GM18867 (cell line): ENCODE measurements around the gene CACNA1I.

ENCODE experiments used
- ATAC-seq: cut with Tn5 transposase; IDR thresholded peaks from one replicate; pipeline ENCODE4 v1.9.1; 2021; ENCODE audit warnings: mild to moderate bottlenecking, moderate library complexity; ENCODE audit not compliant: unreplicated experiment

The CACNA1I gene

GRCh38 chr22:39621826-39622225 lies 51.3 kb downstream of the CACNA1I start:
- no peak for ATAC-seq

GRCh38 chr22:39622881-39623367 lies 52.4 kb downstream of the CACNA1I start:
- ATAC-seq = no peak

GRCh38 chr22:39623603-39624500 lies 53.3 kb downstream of the CACNA1I start:
- ATAC-seq = no peak

- ATAC-seq = no peak
Observed at GRCh38 chr22:39624501-39624821, 53.9 kb downstream of the CACNA1I start.

- ATAC-seq = no peak
Observed at GRCh38 chr22:39625569-39626537, 55.3 kb downstream of the CACNA1I start.

- ATAC-seq = no peak
Observed at GRCh38 chr22:39627208-39627607, 56.7 kb downstream of the CACNA1I start.

GRCh38 chr22:39627865-39628562 lies 57.5 kb downstream of the CACNA1I start:
- ATAC-seq = no peak

GRCh38 chr22:39628563-39629080 lies 58.1 kb downstream of the CACNA1I start:
- ATAC-seq = no peak

- ATAC-seq = no peak
Observed at GRCh38 chr22:39629851-39630250, 59.3 kb downstream of the CACNA1I start.

GRCh38 chr22:39630721-39631120 lies 60.2 kb downstream of the CACNA1I start:
- ATAC-seq = no peak

GRCh38 chr22:39631381-39632286 lies 61.1 kb downstream of the CACNA1I start:
- ATAC-seq = no peak

GRCh38 chr22:39634530-39635405 lies 64.2 kb downstream of the CACNA1I start:
- no peak for ATAC-seq

GRCh38 chr22:39635719-39636118 lies 65.2 kb downstream of the CACNA1I start:
- ATAC-seq = no peak

GRCh38 chr22:39638958-39639357 lies 68.4 kb downstream of the CACNA1I start:
- ATAC-seq = no peak

- ATAC-seq = no peak
Observed at GRCh38 chr22:39641660-39642310, 71.2 kb downstream of the CACNA1I start.

- ATAC-seq = no peak
Observed at GRCh38 chr22:39643311-39644083, 72.9 kb downstream of the CACNA1I start.

GRCh38 chr22:39645532-39645931 lies 75.0 kb downstream of the CACNA1I start:
- no peak for ATAC-seq
